ENCODE results near the gene CLINT1.

The CLINT1 gene

GRCh38 chr5:157902449-157903116 is 43.6 kb upstream of the CLINT1 start:
- H3K27ac ChIP-seq, result peak overlapping the region; percentile 97
- peak overlapping the region; percentile 22 for H3K4me2 ChIP-seq (ENCODE audit: low read length)
- H3K9me3 ChIP-seq (ENCODE audit: control insufficient read depth, low read length), result no peaks in the 10 kb centered on the region
- no peaks in the 10 kb centered on the region for H3K79me2 ChIP-seq
- no peak overlapping the region for H3K4me3 ChIP-seq (ENCODE audit: low read depth, low read length)
- H2AFZ ChIP-seq, result peak overlapping the region; percentile 83
- H3K27me3 ChIP-seq (ENCODE audit: control insufficient read depth, insufficient read depth, low read length), result no peaks in the 10 kb centered on the region
- no peak overlapping the region for H3K9ac ChIP-seq
- peaks cover 32% of the 10 kb centered on the region for H3K4me1 ChIP-seq
- no peak for TF ChIP-seq CTCF (IDR thresholded peaks at IDR 0.05)
- H3K36me3 ChIP-seq (ENCODE audit: control insufficient read depth, insufficient read depth, low read length), result no peaks in the 10 kb centered on the region

- Histone ChIP-seq H2AFZ (peak overlapping the region; percentile 83), H3K4me2 (ENCODE audit: low read length) (no peak overlapping the region), H3K9me3 (ENCODE audit: control insufficient read depth, low read length) (no peaks in the 10 kb centered on the region), H3K79me2 (no peaks in the 10 kb centered on the region), H3K4me1 (peaks cover 32% of the 10 kb centered on the region), H3K36me3 (ENCODE audit: control insufficient read depth, insufficient read depth, low read length) (no peaks in the 10 kb centered on the region), H3K9ac (no peak overlapping the region), H3K27ac (peak overlapping the region; percentile 97), H3K27me3 (ENCODE audit: control insufficient read depth, insufficient read depth, low read length) (no peaks in the 10 kb centered on the region), H3K4me3 (ENCODE audit: low read depth, low read length) (no peak overlapping the region)
- no peak for TF ChIP-seq CTCF (IDR thresholded peaks at IDR 0.05)
Observed at GRCh38 chr5:157900644-157901043, 41.7 kb upstream of the CLINT1 start.

DNA sequence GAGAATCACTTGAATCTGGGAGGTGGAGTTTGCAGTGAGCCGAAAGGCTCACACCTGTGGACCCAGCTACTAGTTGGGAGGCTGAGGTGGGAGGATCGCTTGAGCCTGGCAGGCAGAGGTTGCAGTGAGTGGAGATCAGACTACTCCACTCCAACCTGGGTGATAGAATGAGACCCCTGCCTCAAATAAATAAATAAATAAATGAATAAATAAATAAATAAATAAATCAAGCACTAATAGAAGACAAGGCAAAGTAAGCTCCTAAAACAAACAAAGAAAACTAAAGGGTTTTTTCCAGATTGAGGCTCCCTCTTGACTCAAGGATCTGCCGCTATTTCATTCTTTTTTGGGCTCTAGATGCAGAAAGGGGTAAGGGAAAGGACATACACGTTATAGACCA is 34.7 kb upstream of the CLINT1 start:
- Histone ChIP-seq H3K9me3 (ENCODE audit: control insufficient read depth, low read length) (no peaks in the 10 kb centered on the region), H3K27me3 (ENCODE audit: control insufficient read depth, insufficient read depth, low read length) (no peaks in the 10 kb centered on the region), H3K27ac (no peak overlapping the region), H3K4me3 (ENCODE audit: low read depth, low read length) (no peak overlapping the region), H3K4me2 (ENCODE audit: low read length) (no peak overlapping the region), H3K36me3 (ENCODE audit: control insufficient read depth, insufficient read depth, low read length) (no peaks in the 10 kb centered on the region), H3K4me1 (peaks cover 6% of the 10 kb centered on the region), H3K9ac (no peak overlapping the region), H2AFZ (no peak overlapping the region), H3K79me2 (no peaks in the 10 kb centered on the region)
- no peak for TF ChIP-seq CTCF (IDR thresholded peaks at IDR 0.05)

- no peaks in the 10 kb centered on the region for H3K9me3 ChIP-seq (ENCODE audit: control insufficient read depth, low read length)
- H3K4me3 ChIP-seq (ENCODE audit: low read depth, low read length), result no peak overlapping the region
- peaks cover 6% of the 10 kb centered on the region for H3K4me1 ChIP-seq
- no peak overlapping the region for H3K4me2 ChIP-seq (ENCODE audit: low read length)
- TF ChIP-seq CTCF (IDR thresholded peaks at IDR 0.05), result no peak
- no peak overlapping the region for H3K27ac ChIP-seq
- H3K79me2 ChIP-seq, result no peaks in the 10 kb centered on the region
- no peaks in the 10 kb centered on the region for H3K36me3 ChIP-seq (ENCODE audit: control insufficient read depth, insufficient read depth, low read length)
- H2AFZ ChIP-seq, result peak overlapping the region; percentile 75
- no peak overlapping the region for H3K9ac ChIP-seq
- H3K27me3 ChIP-seq (ENCODE audit: control insufficient read depth, insufficient read depth, low read length), result no peaks in the 10 kb centered on the region
Observed at GRCh38 chr5:157892974-157893373, 34.0 kb upstream of the CLINT1 start.

Measured in parathyroid adenoma (tissue), 2 donors.